GF-D8 (cell line): ENCODE data around the gene FEM1A.
"Not testable (repeated sequence)": the region's sequence is repeated elsewhere in the genome, so short reads cannot be mapped to it uniquely, and the experiment has no call there.

Experiments
- DNase-seq: peaks from one replicate; lab custom pipeline; 2025; lab: John Stamatoyannopoulos, UW

FEM1A gene

GRCh38 chr19:4775627-4776152, 15.8 kb upstream of the FEM1A start:
- no peak for DNase-seq

DNA sequence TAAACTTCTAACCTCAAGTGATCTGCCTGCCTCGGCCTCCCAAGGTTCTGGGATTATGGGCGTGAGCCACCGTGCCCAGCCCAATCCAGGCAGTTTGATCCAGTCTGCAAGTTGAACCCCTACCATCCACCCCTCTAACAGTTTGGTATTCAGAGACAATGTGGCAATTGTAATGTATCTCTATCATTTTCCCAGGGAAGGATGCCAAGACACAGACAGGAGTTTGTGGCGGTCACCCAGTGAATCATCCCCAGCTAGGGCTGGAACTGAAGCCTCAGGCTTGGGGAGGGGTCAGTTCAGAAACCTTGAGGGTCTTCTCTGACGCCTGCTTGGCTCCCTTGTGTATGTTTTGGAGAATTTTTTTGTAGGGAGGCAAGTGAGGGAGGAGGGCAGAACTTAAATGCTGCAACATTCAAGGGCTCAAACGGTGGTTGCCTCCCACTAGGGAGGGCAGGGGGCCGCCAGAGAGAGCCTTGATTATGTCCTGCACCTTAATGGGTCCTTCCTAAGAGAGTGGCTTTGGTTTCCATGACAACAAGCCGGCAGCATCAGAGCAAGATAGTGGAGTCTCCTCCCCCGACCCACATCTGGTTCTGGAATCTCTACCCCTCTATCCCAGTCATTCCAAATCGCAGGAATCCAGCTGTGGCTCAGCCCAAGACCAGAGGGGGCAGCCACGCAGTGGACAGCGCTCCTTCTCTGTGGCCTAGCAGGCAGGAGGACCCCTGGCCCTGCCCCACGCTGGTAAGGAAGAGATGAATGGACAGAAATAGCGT, 14.9 kb upstream of the FEM1A start:
- no peak for DNase-seq

DNA sequence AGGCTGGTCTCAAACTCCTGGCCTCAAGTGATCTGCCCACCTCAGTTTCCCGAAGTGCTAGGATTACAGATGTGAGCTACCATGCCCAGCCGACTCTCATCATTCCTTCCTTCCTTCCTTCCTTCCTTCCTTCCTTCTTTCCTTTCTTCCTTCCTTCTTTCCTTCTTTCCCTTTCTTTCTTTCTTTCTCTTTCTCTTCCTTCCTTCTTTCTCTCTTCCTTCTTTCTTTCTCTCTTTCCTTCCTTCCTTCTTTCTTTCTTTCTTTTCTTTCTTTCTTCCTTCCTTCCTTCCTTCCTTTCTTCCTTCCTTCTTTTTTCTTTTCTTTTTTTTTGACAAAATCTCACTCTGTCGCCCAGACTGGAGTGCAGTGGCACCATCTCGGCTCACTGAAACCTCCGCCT, 13.4 kb upstream of the FEM1A start:
- not testable (repeated sequence) for DNase-seq

DNA sequence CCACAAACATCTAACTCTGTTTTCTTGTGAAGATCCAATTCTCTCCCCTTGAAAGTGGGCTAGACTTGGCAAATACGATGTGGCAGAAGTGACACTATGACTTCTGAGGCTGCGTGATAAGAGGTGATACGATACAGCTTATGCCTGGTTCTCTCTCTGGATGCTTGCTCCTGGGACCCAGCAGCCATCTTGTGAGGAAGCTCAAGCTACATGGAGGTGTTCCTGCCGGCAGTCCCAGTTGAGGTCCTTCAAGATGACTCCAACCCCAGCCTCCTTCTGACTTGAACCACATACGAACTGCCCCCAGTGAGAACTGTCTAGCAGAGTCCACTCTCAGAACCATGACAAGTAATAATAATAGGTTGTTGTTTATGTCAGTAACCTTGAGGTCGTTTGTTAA, 10.7 kb upstream of the FEM1A start:
- no peak for DNase-seq

GRCh38 chr19:4781801-4782200, 9.7 kb upstream of the FEM1A start:
- DNase-seq: no peak

DNA sequence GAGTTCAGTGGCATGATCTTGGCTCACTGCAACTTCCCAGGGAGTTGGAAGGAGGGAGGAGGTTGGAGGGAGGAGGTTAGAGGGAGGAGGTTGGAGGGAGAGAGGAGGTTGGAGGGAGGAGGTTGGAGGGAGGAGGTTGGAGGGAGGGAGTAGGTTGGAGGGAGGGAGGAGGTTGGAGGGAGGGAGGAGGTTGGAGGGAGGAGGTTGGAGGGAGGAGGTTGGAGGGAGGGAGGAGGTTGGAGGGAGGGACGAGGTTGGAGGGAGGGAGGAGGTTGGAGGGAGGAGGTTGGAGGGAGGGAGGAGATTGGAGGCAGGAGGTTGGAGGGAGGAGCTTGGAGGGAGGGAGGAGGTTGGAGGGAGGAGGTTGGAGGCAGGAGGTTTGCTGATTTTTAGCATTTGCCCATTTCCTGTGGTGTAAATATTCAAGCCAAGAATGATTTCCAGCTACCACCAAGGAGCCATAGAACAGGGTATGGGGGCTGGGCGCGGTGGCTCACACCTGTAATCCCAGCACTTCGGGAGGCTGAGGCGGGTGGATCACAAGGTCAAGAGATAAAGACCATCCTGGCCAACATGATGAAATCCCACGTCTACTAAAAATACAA, 5.0 kb upstream of the FEM1A start:
- DNase-seq: not testable (repeated sequence)

DNA sequence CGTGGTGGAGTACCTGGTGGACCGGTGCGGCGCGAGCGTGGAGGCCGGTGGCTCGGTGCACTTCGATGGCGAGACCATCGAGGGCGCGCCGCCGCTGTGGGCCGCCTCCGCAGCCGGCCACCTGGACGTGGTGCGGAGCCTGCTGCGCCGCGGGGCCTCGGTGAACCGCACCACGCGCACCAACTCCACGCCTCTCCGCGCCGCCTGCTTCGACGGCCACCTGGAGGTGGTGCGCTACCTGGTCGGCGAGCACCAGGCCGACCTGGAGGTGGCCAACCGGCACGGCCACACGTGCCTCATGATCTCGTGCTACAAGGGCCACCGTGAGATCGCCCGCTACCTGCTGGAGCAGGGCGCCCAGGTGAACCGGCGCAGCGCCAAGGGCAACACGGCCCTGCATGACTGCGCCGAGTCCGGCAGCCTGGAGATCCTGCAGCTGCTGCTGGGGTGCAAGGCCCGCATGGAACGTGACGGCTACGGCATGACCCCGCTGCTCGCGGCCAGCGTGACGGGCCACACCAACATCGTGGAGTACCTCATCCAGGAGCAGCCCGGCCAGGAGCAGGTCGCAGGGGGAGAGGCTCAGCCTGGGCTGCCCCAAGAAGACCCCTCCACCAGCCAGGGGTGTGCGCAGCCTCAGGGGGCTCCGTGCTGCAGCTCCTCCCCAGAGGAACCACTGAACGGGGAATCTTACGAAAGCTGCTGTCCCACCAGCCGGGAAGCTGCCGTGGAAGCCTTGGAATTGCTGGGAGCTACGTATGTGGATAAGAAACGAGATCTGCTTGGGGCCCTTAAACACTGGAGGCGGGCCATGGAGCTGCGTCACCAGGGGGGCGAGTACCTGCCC, 708 bp downstream of the FEM1A start:
- DNase-seq: not testable (repeated sequence)

DNA sequence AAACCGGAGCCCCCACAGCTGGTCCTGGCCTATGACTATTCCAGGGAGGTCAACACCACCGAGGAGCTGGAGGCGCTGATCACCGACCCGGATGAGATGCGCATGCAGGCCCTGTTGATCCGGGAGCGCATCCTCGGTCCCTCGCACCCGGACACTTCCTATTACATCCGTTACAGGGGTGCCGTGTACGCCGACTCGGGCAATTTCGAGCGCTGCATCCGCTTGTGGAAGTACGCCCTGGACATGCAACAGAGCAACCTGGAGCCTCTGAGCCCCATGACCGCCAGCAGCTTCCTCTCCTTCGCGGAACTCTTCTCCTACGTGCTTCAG, 1.3 kb downstream of the FEM1A start:
- DNase-seq: not testable (repeated sequence)

- not testable (repeated sequence) for DNase-seq
Measured at GRCh38 chr19:4793278-4793677, 1.7 kb downstream of the FEM1A start.

- DNase-seq: no peak
Measured at GRCh38 chr19:4794971-4795370, 3.4 kb downstream of the FEM1A start.

DNA sequence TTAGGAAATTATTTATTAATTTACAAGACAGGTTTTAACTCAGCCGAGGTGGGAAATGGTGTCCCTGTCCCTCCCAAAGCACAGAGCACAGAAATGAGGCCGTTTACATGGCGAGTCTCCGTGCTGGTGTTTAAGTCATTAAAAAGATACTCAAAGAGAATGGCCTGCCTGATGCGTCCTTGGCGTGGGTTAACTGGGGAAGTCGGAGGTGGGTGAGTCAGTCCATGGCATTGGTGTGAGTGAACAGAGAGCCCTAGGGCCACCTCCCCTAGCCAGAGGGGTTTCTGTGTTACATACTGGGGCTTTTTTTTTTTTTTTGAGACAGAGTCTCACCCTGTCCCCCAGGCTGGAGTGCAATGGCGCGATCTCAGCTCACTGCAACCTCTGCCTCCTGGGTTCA, 3.9 kb downstream of the FEM1A start:
- no peak for DNase-seq

GRCh38 chr19:4800591-4801081, 9.1 kb downstream of the FEM1A start:
- DNase-seq: no peak

DNA sequence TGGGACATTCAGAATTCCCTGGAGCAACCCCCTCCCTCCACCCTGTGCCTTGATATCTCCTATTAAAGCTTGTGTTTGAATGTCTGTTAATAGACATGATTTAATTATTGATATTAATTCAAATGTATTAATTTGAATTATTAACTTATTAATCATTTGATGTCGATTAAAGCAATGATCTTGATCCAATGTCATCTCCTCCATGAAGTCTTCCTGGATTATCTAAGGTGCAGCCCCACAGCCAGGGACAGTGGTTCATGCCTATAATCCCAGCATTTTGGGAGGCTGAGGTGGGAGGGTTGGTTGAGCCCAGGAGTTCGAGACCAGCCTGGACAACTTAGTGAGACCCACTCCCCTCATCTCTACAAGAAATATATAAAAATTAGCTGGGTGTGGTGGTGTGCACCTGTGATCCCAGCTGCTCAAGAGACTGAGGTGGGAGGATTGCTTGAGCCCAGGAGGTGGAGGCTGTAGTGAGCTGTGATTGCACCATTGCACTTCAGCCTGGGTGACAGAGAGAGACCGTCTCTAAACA, 9.6 kb downstream of the FEM1A start:
- no peak for DNase-seq

DNA sequence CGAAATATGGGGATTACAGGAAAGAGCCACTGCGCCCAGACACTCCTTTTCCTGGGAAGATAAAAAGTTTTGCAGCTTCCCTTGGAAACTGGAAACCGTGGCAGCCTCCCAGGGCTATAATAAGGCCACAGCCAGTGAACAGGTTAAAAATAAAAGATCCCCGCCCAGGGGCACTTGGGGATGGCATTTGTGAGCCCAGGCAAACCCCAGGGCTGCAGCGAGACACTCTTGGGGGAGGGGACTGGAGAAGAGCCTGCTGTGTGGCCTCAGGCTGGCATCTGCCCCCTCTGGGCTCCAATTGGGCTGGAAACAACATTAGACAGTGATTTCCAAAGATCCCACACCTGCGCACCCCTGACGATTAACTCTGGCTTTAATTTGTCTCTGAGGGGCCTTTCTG, 11.2 kb downstream of the FEM1A start:
- no peak for DNase-seq

DNA sequence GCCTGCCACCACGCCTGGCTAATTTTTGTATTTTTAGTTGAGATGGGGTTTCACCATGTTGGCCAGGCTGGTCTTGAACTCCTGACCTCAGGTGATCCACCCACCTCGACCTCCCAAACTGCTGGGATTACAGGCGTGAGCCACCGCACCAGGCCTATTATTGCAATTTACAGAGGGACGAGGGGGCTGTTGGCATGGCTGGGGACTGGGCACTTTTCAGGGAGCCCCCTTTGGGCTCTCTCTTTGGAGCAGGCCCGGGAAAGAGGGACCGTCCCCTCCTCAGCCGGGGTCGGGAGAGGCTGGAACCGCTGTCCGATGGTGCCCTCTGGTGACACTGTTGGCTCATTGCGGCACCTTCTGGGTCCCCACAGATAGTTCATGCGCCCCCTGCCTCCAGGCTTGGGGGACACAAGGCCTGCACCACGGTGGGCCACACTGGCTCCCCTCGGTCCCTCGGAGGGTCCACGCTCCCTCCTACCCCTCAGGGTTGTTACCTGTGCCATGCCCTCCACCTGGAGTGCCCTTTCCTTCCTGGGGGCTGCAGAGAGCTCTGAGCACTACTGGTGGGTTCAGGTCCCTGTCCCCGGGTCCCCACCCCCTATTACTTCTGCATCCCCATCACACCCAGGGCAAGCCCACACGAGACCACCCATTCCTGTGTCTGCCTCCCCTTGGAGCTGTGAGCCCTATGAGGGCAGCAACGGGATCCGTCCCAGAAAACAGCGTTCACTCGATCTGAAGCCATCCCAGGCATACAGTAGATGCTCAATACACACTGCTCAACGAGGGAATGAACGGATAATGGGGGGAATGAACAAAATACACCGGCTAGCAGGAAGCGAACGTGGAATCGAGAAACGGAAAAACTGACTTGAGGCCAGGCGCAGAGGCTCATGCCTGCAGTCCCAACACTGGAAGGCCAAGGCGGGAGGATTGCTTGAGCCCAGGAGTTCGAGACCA, 12.5 kb downstream of the FEM1A start:
- no peak for DNase-seq

DNA sequence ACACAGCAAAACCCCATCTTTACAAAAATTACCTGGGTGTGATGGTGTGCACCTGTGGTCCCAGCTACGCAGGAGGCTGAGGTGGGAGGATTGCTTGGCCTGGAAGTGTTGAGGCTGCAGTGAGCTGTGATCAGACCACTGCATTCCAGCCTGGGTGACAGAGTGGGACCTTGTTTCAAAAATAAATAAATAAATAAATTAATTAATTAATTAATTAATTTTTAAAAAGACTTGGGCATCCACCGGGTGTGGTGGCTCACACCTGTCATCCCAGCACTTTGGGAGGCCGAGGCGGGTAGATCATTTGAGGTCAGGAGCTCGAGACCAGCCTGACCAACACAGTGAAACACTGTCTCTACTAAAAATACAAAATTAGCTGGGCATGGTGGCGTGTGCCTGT, 13.6 kb downstream of the FEM1A start:
- DNase-seq: not testable (repeated sequence)

DNA sequence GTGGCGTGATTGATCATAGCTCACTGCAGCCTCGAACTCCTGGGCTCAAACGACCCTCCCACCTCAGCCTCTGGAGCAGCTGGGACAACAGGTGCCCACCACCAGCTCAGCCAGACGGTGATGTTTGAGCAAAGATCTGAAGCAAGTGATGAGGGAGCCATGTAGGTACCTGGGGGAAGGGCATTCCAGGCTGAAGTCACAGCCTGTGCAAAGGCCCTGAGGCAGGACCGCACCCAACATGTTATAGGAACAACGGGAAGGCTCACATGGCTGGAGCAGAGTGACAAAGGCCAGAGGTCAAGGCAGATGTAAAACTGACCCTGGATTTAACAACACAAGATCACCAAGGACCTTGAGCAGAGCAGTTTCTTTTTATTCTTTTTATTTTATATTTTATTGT, 14.8 kb downstream of the FEM1A start:
- DNase-seq: no peak

GRCh38 chr19:4807188-4807587, 15.7 kb downstream of the FEM1A start:
- peak; percentile 36 for DNase-seq

GRCh38 chr19:4811328-4812131, 20.0 kb downstream of the FEM1A start:
- DNase-seq: peak; percentile 18
